SKM-1 (cell line): ENCODE measurements around the gene OPRL1.

Experiments used
- DNase-seq: peaks from one replicate; lab custom pipeline; 2025; ENCODE audit not compliant: unreplicated experiment; lab: John Stamatoyannopoulos, UW

Gene OPRL1

DNA sequence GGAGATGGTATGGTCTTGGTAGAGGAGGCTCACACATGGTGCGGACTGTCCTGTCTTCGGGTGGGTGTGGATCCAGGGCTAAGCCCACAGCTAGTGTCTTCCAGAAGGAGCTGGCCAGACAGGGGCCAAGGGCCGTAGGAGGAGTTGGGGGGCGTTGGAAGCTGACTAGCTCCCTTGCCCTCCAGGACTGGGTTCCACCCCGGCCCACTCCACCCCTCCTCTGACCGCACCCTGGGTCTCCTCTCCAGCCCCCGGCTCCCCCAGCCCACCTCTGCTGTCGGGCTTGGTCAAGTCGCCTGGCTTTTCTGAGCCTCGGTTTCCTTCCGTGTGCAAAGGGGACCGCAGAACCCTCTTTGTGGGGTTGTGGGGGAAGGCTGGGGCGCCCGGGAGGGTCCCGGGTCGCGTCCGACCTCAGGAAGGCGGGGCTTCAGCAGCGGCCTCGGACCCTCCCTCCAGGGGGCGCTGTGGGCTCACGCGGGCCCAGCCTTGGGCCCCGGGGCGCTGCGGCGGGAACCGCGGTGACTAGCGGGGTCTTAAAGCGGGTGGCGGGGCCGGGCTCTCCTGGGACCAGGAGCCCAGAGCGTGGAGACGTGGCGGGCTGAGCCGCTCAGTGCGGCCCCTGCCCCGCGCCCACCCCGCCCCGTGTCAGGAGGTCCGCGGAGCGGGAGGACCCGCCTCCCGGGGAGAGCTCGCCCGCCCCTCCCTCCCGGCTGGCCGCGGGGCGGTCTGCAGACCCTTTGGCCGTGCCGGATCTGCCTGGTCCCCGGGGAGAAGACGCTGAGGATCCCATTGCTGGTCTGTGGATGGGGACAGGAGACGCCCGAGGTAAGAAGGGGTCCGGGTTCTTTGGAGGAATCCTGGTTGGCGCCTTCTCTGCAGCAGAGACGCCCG lies 22.1 kb downstream of the OPRL1 start:
- DNase-seq: peak; percentile 19

DNA sequence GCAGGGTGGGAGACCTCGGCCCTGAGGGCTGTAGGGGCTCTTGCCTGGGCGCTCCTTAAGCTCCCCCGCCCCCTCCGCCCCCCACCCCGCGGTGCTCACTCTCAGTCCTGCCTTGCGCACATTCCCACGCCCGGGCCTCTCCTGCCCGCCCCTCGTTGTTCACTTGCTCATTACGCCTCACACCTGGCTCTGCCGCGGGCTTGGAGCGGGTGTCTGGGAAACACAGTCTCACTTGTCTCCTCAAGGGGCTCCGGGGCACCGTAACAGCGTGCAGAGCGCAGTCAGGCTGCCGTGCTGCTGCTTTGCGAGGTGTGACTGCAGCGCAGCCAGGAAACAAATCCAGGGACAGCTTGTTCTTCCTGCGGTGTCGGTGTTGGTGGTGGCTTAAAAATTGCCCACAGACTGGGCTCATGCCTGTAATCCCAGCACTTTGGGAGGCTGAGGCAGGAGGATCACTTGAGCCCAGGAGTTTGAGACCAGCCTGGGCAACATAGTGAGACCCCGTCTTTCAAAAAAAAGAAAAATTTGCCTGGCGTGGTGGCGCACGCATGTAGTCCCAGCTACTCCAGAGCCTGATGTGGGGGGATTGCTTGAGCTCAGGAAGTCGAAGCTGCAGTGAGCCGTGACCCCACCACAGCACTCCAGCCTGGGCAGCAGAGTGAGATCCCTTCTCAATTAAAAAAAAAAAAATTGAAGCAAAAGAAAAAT lies 22.9 kb downstream of the OPRL1 start:
- no peak for DNase-seq

DNA sequence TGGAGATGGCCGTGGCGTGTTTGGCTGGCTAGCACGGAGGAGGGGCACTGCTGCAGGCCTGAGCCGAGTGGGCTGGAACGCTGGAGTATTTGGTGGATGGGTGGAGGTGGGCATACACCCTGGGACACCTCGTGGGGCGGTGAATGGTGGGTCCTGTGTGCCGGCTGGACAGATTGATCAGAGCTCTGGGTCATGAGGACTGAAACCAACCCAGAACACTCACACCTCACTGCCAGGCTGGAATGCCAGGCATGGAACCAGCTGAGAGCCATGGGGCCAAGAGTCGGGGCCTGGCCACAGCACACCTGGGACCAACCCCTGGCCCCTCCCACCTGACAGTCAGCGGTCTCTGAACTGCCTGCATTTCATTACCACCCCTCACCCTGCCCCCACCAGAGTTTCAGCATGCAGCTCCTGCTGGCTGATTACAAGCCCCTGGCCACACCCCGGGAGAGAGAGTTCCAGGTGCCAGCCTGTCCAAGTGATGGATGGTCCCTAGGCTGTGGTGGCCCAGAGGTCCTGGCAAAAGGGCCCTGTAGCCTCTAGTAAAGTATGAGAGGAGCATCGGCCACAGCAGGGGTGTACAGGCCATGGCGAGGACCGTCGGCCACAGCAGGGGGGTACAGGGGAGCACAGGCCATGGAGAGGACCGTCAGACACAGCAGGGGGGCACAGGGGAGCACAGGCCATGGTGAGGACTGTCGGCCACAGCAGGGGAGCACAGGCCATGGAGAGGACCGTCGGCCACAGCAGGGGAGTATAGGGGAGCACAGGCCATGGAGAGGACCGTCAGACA lies 24.2 kb downstream of the OPRL1 start:
- DNase-seq: no peak

DNA sequence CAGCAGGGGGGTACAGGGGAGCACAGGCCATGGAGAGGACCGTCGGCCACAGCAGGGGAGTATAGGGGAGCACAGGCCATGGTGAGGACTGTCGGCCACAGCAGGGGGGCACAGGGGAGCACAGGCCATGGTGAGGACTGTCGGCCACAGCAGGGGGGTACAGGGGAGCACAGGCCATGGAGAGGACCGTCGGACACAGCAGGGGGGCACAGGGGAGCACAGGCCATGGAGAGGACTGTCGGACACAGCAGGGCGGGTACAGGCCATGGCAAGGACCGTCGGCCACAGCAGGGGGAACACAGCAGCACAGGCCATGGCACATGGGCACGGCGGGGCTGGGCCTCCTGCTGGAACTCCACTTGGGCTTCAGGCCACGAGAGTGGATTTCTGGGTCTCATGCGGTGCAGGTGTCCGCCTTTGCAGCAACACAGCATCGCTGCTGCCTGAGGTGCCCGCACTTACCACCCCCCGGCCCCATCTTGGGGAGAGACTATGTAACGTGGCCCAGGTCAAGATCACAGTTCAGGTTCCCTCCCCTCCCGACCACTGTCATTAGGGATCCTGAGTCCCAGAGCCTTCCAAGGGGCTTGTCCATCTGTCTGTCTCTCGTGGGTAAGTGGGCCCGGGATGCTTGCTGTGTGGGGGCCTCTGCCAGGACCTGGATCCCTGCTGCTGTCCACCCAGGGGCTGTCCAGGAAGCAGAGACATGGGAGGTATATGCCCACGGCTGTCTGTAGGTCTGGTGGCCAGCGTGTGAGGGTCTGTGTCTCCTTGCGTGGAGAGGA lies 25.0 kb downstream of the OPRL1 start:
- DNase-seq: no peak

DNA sequence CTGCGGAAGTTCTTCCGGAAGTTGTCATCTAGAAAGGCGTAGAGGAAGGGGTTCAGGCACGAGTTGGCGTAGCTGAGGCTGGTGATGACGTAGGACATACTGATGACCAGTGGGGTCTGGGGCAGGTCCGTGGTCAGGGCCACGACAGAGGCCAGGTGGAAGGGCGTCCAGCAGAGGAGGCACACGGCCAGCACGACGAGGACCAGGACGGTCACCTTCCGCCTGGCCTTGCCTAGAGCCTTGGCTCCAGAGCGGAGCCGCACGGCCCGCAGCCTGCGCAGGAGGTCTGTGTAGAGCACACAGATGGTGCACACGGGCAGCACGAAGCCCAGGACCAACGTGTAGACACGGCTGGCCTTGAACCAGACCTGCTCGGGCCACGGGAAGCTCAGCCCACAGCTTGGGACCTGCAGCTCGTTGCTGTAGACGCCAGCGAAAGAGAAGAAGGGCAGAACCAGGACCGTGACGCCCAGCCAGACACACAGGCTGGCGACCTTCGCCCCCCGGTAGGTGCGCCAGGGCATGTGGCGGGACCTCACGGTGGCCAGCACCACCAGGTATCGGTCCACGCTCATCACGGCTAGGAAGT lies 26.1 kb downstream of the OPRL1 start:
- DNase-seq: no peak

DNA sequence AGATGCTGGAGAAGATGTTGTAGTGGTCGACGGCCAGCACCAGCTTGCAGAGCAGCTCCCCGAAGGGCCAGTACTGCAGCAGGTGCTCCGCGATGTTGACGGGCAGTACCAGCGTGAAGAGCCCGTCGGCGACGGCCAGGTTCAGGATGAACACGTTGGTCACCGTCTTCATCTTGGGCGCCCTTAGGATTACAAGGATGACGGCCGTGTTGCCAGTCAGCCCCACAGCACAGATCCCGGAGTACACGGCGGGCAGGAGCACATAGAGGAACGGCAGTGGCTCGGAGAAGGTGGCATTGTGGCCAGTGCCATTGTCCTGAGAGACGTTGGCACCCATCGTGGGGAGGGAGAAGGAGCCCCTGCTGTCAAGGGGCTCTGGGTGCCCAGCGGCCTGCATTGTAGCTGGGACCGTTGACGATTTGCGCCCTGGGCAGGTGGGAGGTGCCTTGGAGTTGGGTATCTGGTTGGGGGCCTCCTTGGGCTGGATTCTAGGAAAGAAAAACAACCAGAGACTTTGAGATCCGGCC lies 26.6 kb downstream of the OPRL1 start:
- DNase-seq: no peak

DNA sequence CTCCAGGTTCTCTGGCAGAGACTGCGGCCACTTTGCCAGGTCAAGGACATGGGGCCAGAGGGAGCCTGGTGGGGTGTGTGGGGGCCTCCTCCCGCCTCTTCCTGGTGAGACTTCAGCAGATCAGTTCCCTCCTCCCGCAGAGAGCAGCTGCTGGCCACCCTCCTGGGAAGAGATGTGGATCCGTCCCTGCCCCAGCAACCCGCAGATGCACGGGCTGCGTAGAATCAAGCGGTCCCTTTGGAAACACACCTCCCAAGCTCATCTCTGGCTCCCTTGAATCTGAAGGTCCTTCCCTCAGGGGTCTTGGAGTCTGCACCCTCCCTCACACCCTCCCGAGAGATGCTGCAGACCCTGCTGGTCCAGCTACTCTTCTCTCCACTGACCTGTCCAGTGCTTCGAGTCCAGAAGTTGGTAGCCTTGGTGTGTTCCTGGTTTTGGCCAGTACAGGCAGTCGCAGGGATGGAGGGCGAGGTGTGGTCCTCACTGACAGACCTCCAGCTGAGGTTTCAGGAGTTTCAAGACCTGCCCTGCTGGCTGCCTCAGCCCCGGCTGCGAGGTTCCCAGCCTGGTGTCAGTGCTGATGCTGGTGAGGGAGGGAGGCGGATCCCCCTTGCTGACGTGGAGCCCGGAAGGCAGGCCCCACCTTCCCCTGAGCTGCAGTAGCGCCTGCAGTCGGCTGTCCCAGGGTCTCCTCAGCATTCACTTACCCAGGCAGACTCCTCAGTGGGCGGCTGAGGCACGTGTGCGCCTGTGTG lies 27.3 kb downstream of the OPRL1 start, which contains the start of gene NPBWR2:
Gene NPBWR2, minus strand, starts transcription at position 585 of the 755 bp plus-strand sequence. CDS start 734 bp downstream, outside the sequence.
- no peak for DNase-seq

DNA sequence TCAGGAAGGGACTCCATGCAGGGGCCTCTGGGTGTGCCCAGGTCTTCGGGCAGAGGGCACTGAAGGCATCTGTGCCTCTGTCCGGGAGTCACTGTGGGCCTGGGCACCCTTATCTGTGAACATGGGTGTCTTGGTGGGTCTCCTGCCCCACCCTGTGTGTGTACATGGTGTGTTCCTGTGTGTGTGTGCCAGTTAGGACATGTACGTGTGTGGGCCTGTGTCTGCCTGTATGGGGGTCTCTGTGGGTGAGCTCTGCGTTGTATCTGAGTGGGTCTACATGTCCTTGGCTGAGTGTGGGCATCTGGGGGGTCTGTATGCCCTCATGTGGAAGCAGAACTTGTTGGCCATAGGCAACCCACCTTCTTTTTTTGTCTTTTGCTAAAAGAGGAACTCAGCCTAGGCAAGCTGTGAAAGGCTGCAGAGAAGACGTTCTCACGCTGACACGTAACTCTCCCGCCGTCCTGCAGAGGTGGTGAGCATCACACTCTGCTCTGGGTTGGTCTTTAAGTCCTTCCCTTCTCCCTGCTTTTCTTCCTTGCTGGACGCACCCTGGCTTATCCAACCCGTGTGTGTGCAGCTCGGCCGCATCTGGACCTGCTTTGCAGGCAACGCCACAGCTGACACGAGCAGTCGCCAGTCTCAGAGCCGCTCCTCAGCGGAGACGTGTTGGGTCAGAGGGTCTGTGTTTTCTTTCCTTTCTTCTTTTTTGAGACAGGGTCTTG lies 28.0 kb downstream of the OPRL1 start:
- peak; percentile 47 for DNase-seq

DNA sequence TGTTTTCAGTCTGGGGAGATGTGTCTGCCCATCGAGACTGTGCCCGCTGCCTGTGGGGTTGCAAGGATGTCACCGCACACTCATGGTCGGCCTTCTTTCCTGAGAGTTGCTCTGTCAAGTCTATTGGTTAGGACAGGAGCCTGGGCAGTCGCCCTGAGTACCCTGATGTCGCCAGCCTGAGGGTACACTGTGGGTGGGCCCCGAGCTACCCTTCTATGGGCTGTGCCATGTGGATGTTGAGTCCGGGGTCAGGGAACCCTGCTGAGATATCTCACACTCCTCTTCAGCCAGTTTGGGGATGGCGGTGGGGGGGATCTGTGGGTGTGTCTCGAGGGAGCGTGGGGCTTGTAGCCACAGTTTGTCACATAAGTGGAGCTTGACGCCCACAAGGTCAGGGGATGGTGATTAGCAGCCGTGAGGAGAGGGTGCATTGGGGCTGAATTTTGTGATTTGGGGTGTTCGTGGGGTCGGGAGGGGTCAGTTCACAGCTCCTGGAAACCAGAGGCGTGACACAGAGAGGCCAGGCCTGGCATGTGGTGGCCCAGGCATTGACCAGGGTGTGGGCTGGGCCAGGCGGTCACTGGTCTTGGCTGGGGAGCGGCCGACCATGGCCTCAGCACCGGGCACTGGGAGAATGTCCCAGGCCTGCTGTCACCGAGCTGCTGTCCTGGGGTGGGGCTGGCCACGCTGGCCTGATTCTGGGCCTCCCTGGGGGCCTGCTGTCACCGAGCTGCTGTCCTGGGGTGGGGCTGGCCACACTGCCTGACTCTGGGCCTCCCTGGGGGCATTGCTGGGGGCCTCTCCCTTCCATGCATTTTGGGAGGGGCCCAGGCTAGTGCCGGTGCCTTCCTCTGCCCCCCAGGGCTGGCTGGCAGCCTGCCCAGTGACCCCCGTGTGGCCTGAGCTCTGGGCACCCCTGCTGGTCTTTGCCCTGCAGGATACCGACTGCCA lies 29.1 kb downstream of the OPRL1 start:
- no peak for DNase-seq

DNA sequence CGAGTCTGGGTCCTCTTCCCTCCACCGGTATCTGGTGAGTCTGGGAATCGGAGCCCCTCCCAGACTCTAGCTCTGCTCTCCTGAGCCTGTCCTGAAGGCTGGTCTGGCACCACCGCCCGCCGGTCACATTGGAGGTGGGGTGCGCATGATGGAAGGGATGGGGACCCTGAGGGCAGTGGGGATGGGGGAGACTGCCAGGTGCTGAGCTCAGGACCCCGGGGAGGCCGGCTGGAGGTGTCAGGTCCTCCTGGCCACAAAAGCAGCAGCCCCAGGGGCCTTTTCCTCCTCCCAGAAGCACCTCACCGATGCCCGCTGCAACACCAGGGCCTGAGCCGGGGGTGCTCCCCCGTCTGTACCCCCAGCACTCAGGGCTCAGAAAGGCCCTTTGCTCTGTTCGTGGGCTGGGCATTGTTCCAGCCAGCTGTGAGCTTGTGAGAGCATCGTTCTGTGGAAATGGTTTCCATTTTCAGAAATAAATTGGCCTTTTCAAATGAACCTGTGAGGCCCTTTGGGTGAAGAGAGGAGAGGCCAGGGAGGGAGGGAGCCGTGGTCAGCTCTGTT lies 30.0 kb downstream of the OPRL1 start:
- no peak for DNase-seq

DNA sequence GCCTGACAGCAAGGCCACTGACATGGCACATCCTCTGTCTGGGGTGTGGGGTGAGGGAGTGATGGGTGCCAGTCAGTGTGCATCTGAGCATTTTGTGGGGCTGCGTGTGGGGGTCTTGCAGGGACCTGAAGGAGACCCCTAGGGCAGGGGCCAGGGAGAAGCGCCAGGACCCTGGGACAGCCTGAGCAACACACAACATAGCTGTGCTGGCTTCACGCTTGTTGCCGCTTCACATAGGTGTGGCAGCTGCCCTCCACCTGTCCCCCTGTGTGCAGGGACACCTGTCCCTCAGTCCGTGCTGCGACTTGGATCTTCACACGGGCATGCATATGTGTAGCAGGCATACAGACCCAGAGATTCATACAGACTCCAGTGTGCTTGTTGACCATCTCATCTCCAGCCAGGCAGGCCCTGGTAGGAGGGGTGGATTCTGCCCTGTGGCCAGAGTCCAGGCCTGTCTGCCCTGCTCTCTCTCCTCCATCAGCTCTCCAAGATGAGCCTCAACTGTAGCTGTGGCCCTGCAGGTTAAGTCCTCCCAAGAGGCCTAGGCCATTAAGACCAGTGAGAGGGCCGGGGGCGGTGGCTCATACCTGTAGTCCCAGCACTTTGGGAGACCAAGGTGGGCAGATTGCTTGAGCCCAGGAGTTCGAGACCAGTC lies 30.7 kb downstream of the OPRL1 start:
- DNase-seq: no peak

DNA sequence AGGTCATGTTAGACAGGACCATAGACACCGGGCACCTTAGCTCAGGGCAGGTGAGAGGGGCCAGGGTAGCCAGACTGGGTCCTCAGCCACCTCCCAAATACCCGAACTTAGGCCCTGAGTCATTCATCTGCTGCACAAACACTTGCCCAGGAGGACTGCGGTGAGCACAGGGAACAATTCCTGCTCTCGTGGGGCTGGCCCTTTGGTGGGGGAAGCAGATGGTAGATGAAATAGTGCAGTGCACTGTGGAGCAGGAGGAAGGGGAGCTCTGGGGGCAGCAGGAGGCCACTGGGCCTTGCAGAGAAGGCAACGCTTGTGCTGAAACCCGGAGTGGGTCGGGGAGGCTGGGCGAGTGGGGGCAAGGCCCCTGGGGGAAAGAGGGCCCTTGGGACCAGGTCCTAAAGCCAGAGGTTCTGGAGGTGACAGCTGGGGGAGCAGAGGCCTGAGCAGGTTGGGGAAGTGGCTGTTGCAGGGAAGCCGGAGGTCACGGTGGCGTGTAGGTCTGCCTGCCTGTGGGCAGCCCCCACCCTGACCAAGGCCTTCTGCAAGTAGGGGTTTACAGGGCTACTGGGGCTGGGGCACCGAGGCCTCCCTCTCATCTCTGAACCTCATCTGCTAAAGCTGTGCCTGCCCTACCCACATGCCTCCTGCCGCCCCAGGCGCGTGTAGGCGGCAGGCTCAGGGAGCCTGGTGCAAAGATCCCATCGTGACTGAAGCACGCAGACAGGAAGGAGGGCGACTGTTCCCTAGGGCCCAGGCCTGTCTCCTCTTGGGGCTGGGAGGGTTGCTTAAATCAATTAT lies 32.2 kb downstream of the OPRL1 start:
- DNase-seq: no peak

DNA sequence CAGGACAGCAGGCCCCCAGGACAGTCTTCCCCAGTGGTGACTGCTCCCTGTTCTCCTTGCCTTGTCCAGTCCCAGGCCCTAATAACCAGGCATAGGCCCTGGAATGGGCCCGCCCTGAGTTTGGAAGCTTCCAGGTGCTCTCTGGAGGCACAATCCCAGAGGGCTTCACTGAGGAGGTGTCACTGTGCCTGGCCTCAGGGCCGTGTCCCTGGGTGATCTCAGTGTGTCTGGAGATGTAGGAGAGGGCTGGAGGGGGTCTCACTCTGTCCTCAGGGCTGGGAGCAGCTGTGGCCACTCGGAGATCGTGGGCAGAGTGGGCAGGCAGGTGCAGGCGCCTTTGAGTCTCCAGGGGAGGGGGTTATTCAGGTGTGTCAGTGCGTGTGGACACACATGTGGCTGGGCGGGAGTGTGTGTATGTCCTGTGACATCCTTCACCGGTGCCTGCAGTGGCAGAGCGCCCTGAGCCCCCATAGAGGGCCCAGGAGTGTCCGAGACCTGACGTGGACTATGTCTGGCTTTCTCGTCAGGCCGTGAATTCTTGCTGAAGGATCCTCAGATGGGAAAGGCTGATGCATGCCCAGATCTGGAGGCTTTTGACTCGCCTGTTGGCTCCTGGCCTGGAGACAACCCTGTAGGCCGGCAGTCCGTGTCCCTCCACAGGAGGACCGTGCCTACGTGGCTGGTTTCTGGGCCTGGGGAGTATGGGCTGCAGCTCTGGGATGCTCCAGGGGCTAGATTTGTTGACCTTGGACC lies 33.0 kb downstream of the OPRL1 start:
- DNase-seq: no peak

DNA sequence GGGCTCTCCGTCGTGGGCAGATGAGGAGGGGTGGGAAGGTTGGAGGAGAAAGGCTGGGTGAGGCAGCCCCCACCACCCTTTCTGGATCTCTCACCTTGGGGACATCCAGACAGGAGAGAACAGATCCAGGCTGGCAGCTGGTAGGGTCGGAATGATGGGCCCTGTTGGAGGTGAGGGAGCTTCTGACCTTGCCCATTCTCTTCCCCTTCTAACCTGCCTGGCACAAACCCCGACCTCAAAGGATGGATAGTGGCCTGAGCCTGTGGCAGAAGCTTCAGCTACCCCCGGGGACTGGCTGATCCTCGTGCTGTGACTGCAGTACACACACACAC lies 33.5 kb downstream of the OPRL1 start:
- no peak for DNase-seq

DNA sequence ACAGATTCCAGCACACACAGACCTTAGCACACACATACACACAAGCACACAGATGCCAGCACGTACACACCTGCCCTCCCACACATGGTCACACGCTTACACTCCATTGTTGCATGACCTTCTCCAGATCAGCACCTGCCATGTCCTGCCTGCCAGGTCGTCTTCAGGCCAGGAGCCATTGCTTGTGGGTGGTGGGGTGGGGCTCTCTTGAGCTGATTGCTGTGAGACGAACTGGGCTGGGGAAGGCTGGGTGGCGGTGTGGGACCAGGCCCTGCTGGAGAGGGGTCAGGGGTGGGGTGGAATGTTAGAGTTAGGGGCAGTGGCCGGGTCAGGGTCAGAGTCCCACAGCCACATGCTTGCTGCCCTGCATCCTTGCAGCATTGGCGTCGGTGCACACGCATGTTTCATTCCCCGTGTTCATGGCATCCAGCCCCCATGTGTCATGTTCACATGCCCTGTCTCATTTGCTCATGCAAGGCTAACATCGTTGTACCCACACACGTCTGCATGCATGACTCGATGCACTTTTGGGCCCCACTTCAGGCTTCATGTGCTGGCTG lies 34.0 kb downstream of the OPRL1 start:
- no peak for DNase-seq
